ENCODE results near the gene MALRD1.

The MALRD1 gene

GRCh38 chr10:19605806-19606205 is 557.2 kb downstream of the MALRD1 start:
- no peaks in the 10 kb centered on the region for H3K4me1 ChIP-seq (ENCODE audit: low read length)

GRCh38 chr10:19606968-19607367 is 558.4 kb downstream of the MALRD1 start:
- Histone ChIP-seq H3K9me3 (ENCODE audit: insufficient read depth, low read length) (no peaks in the 10 kb centered on the region), H2AFZ (ENCODE audit: low read depth, low read length) (no peak overlapping the region), H3K27me3 (ENCODE audit: low read depth, low read length) (no peaks in the 10 kb centered on the region), H3K36me3 (replicated peaks; ENCODE audit: low read depth, low read length) (no peaks in the 10 kb centered on the region), H3K79me2 (ENCODE audit: low read length) (no peaks in the 10 kb centered on the region), H3K27ac (ENCODE audit: low read length) (no peak overlapping the region), H4K20me1 (ENCODE audit: insufficient read depth, low read length) (no peaks in the 10 kb centered on the region), H3K4me3 (ENCODE audit: low read length) (no peak overlapping the region), H3K9ac (ENCODE audit: low read length) (no peak overlapping the region), H3K4me1 (ENCODE audit: low read length) (no peaks in the 10 kb centered on the region), H3K4me2 (ENCODE audit: low read length) (no peak overlapping the region)
- no peak for TF ChIP-seq EZH2phosphoT487 (IDR thresholded peaks at IDR 0.05; ENCODE audit: low read depth)
- TF ChIP-seq CTCF (IDR thresholded peaks at IDR 0.05; ENCODE audit: low read depth, low read length), result no peak

More at GRCh38 chr10:19605806-19606205, 557.2 kb downstream of the MALRD1 start:
- Histone ChIP-seq H3K36me3 (replicated peaks; ENCODE audit: low read depth, low read length) (no peaks in the 10 kb centered on the region), H3K9ac (ENCODE audit: low read length) (no peak overlapping the region), H3K9me3 (ENCODE audit: insufficient read depth, low read length) (no peaks in the 10 kb centered on the region), H3K27ac (ENCODE audit: low read length) (no peak overlapping the region), H3K4me3 (ENCODE audit: low read length) (no peak overlapping the region), H3K79me2 (ENCODE audit: low read length) (no peaks in the 10 kb centered on the region), H3K4me2 (ENCODE audit: low read length) (no peak overlapping the region), H4K20me1 (ENCODE audit: insufficient read depth, low read length) (no peaks in the 10 kb centered on the region), H2AFZ (ENCODE audit: low read depth, low read length) (no peak overlapping the region), H3K27me3 (ENCODE audit: low read depth, low read length) (no peaks in the 10 kb centered on the region)
- TF ChIP-seq EZH2phosphoT487 (IDR thresholded peaks at IDR 0.05; ENCODE audit: low read depth) (no peak), CTCF (IDR thresholded peaks at IDR 0.05; ENCODE audit: low read depth, low read length) (no peak)

GRCh38 chr10:19611775-19612174 is 563.2 kb downstream of the MALRD1 start:
- Histone ChIP-seq H3K27ac (ENCODE audit: low read length) (no peak overlapping the region), H3K79me2 (ENCODE audit: low read length) (no peaks in the 10 kb centered on the region), H3K4me2 (ENCODE audit: low read length) (no peak overlapping the region), H2AFZ (ENCODE audit: low read depth, low read length) (no peak overlapping the region), H3K36me3 (replicated peaks; ENCODE audit: low read depth, low read length) (no peaks in the 10 kb centered on the region), H4K20me1 (ENCODE audit: insufficient read depth, low read length) (no peaks in the 10 kb centered on the region), H3K9me3 (ENCODE audit: insufficient read depth, low read length) (no peaks in the 10 kb centered on the region), H3K4me3 (ENCODE audit: low read length) (no peak overlapping the region), H3K9ac (ENCODE audit: low read length) (no peak overlapping the region), H3K4me1 (ENCODE audit: low read length) (no peaks in the 10 kb centered on the region), H3K27me3 (ENCODE audit: low read depth, low read length) (no peaks in the 10 kb centered on the region)
- TF ChIP-seq CTCF (IDR thresholded peaks at IDR 0.05; ENCODE audit: low read depth, low read length), result no peak
- TF ChIP-seq EZH2phosphoT487 (IDR thresholded peaks at IDR 0.05; ENCODE audit: low read depth), result no peak

- Histone ChIP-seq H2AFZ (ENCODE audit: low read depth, low read length) (no peak overlapping the region), H3K36me3 (replicated peaks; ENCODE audit: low read depth, low read length) (no peaks in the 10 kb centered on the region), H3K9ac (ENCODE audit: low read length) (no peak overlapping the region), H3K79me2 (ENCODE audit: low read length) (no peaks in the 10 kb centered on the region), H3K4me2 (ENCODE audit: low read length) (no peak overlapping the region), H3K4me1 (ENCODE audit: low read length) (no peaks in the 10 kb centered on the region), H3K27me3 (ENCODE audit: low read depth, low read length) (no peaks in the 10 kb centered on the region), H3K9me3 (ENCODE audit: insufficient read depth, low read length) (no peaks in the 10 kb centered on the region), H4K20me1 (ENCODE audit: insufficient read depth, low read length) (no peaks in the 10 kb centered on the region), H3K27ac (ENCODE audit: low read length) (no peak overlapping the region), H3K4me3 (ENCODE audit: low read length) (no peak overlapping the region)
- TF ChIP-seq EZH2phosphoT487 (IDR thresholded peaks at IDR 0.05; ENCODE audit: low read depth) (no peak), CTCF (IDR thresholded peaks at IDR 0.05; ENCODE audit: low read depth, low read length) (no peak)
These were observed 568.4 kb downstream of the MALRD1 start for GRCh38 chr10:19616966-19617365.

Measured in OCI-LY3 (cell line).